ENCODE measurements around the gene PHC2. TPM values are rescaled to one million over a fixed set of nuclear protein-coding genes. Genes with fewer than 3 reads are reported as not detected.

Gene PHC2
- total and polyA plus RNA-seq, 9 of the 15 experiments (the other 6 are each of a cell fraction or from before 2014, with no cell fraction given), result 3.1 to 67.6 (median 34.6) TPM

MicroRNAs within 50 kb of the gene (microRNA counts, 767-probe panel; counts per million panel counts)
- not detected for microRNA hsa-miR-3605-5p

Small RNA genes within 50 kb of the gene (microRNA-seq; reads per million reads assigned to microRNA genes)
- gene MIR3605 (ENCODE audit: borderline microRNAs expressed), result 3.4 reads per million, percentile 37 among the genes with 10 or more reads in this experiment

Small RNA genes within 50 kb of the gene (small RNA-seq; reads per million reads assigned to genes)
- gene RN7SKP16, result not detected

Other genes with a start within 250 kb of the PHC2 start
- gene TRIM62, start 249.1 kb downstream of the PHC2 start, total RNA-seq (2014; rRNA removed), result 0.94 and 1.5 TPM in 2 replicates
- gene TRIM62, start 249.1 kb downstream of the PHC2 start, total RNA-seq (2014; rRNA removed; fragmentation: Illumina TruSeq; extraction: Trizol), result 0.26 and 0.36 TPM in 2 replicates
- 0.22 and 0.60 TPM in 2 replicates for gene TRIM62, start 249.1 kb downstream of the PHC2 start, total RNA-seq (2015; rRNA removed; fragmentation: Illumina TruSeq; extraction: Trizol)
- gene TRIM62, start 249.1 kb downstream of the PHC2 start, total RNA-seq (2021), result 2.2 and 2.3 TPM in 2 replicates
- 0.18 and 0.41 TPM in 2 replicates for gene TRIM62, start 249.1 kb downstream of the PHC2 start, polyA plus RNA-seq (2011; rRNA removed)
- gene TRIM62, start 249.1 kb downstream of the PHC2 start, polyA plus RNA-seq (2014; fragmentation: Illumina TruSeq; extraction: Trizol), result 1.3 and 1.4 TPM in 2 replicates
- gene TRIM62, start 249.1 kb downstream of the PHC2 start, polyA plus RNA-seq (2014; fragmentation: Nextera tagmentation; extraction: Ambion mirVana), result under 1 TPM; 0.27 to 0.62 TPM
- gene TRIM62, start 249.1 kb downstream of the PHC2 start, polyA plus RNA-seq (2014; rRNA removed), result 0.52 and 0.58 TPM in 2 replicates
- gene ZNF362, start 174.6 kb downstream of the PHC2 start, total RNA-seq (2014; rRNA removed), result 0.41 and 0.82 TPM in 2 replicates
- 0.11 and 0.29 TPM in 2 replicates for gene ZNF362, start 174.6 kb downstream of the PHC2 start, total RNA-seq (2014; rRNA removed; fragmentation: Illumina TruSeq; extraction: Trizol)
- 0.40 and 0.49 TPM in 2 replicates for gene ZNF362, start 174.6 kb downstream of the PHC2 start, total RNA-seq (2015; rRNA removed; fragmentation: Illumina TruSeq; extraction: Trizol)
- 0.83 and 1.1 TPM in 2 replicates for gene ZNF362, start 174.6 kb downstream of the PHC2 start, total RNA-seq (2021)
- gene ZNF362, start 174.6 kb downstream of the PHC2 start, polyA plus RNA-seq (2011; rRNA removed), result 0.08 and 0.58 TPM in 2 replicates
- gene ZNF362, start 174.6 kb downstream of the PHC2 start, polyA plus RNA-seq (2014; fragmentation: Illumina TruSeq; extraction: Trizol), result 0.30 and 0.65 TPM in 2 replicates
- under 1 TPM in 1 of 2 experiments, not detected in 1; 0.01 TPM for gene ZNF362, start 174.6 kb downstream of the PHC2 start, polyA plus RNA-seq (2014; fragmentation: Nextera tagmentation; extraction: Ambion mirVana)
- gene ZNF362, start 174.6 kb downstream of the PHC2 start, polyA plus RNA-seq (2014; rRNA removed), result 0.47 and 0.48 TPM in 2 replicates
- not detected in 2 replicates for gene A3GALT2, start 110.0 kb downstream of the PHC2 start, total RNA-seq (2014; rRNA removed)
- gene A3GALT2, start 110.0 kb downstream of the PHC2 start, total RNA-seq (2014; rRNA removed; fragmentation: Illumina TruSeq; extraction: Trizol), result not detected in 2 replicates
- gene A3GALT2, start 110.0 kb downstream of the PHC2 start, total RNA-seq (2015; rRNA removed; fragmentation: Illumina TruSeq; extraction: Trizol), result not detected in 2 replicates
- gene A3GALT2, start 110.0 kb downstream of the PHC2 start, total RNA-seq (2021), result not detected in 2 replicates
- gene A3GALT2, start 110.0 kb downstream of the PHC2 start, polyA plus RNA-seq (2011; rRNA removed), result not detected in 2 replicates
- gene A3GALT2, start 110.0 kb downstream of the PHC2 start, polyA plus RNA-seq (2014; fragmentation: Illumina TruSeq; extraction: Trizol), result not detected in 2 replicates
- gene A3GALT2, start 110.0 kb downstream of the PHC2 start, polyA plus RNA-seq (2014; fragmentation: Nextera tagmentation; extraction: Ambion mirVana), result not detected
- gene A3GALT2, start 110.0 kb downstream of the PHC2 start, polyA plus RNA-seq (2014; rRNA removed), result not detected in 2 replicates
- gene ZSCAN20, start 41.5 kb upstream of the PHC2 start, total RNA-seq (2014; rRNA removed), result 2.2 and 2.5 TPM in 2 replicates
- gene ZSCAN20, start 41.5 kb upstream of the PHC2 start, total RNA-seq (2014; rRNA removed; fragmentation: Illumina TruSeq; extraction: Trizol), result 2.8 and 3.0 TPM in 2 replicates
- 3.3 and 3.6 TPM in 2 replicates for gene ZSCAN20, start 41.5 kb upstream of the PHC2 start, total RNA-seq (2015; rRNA removed; fragmentation: Illumina TruSeq; extraction: Trizol)
- 2.5 and 2.6 TPM in 2 replicates for gene ZSCAN20, start 41.5 kb upstream of the PHC2 start, total RNA-seq (2021)
- 0.80 and 1.7 TPM in 2 replicates for gene ZSCAN20, start 41.5 kb upstream of the PHC2 start, polyA plus RNA-seq (2011; rRNA removed)
- gene ZSCAN20, start 41.5 kb upstream of the PHC2 start, polyA plus RNA-seq (2014; fragmentation: Illumina TruSeq; extraction: Trizol), result 2.0 TPM in 2 replicates
- under 1 TPM; 0.36 to 0.58 TPM for gene ZSCAN20, start 41.5 kb upstream of the PHC2 start, polyA plus RNA-seq (2014; fragmentation: Nextera tagmentation; extraction: Ambion mirVana)
- 1.4 and 1.8 TPM in 2 replicates for gene ZSCAN20, start 41.5 kb upstream of the PHC2 start, polyA plus RNA-seq (2014; rRNA removed)

Measured in K562 (cell line).